Epidermal melanocyte (primary cell): ENCODE measurements around the gene FATE1.
"Not testable (repeated sequence)": the region's sequence is repeated elsewhere in the genome, so short reads cannot be mapped to it uniquely, and the experiment has no call there.

Experiments used
- DNase-seq: peaks from one replicate; pipeline ENCODE4 v3.0.0; 2011; ENCODE audit warnings: low spot score; ENCODE audit not compliant: insufficient read length

The FATE1 gene, protein sequence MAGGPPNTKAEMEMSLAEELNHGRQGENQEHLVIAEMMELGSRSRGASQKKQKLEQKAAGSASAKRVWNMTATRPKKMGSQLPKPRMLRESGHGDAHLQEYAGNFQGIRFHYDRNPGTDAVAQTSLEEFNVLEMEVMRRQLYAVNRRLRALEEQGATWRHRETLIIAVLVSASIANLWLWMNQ

DNA sequence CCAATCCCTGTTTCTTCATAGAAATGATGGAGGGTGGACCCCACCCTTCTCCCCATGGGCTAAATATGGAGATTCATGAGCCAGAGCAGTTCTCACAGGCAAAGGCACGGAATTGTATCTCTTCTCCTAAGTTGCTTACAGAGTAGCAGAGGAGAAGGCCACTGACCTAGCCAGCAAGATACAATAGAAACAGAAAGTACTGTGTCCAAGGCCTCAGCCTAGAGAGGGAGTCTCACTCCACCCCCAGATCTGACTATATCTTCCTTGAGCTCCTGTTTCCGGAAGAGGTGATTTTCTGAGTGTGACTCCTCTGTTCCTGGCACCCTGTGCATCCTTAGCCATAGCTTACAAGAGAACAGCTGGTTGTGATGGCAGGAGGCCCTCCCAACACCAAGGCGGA is at the start of gene FATE1:
Gene FATE1, plus strand, starts transcription at position 284 of the 400 bp plus-strand sequence. Its CDS starts 85 bp downstream, at position 369.
- DNase-seq = no peak

DNA sequence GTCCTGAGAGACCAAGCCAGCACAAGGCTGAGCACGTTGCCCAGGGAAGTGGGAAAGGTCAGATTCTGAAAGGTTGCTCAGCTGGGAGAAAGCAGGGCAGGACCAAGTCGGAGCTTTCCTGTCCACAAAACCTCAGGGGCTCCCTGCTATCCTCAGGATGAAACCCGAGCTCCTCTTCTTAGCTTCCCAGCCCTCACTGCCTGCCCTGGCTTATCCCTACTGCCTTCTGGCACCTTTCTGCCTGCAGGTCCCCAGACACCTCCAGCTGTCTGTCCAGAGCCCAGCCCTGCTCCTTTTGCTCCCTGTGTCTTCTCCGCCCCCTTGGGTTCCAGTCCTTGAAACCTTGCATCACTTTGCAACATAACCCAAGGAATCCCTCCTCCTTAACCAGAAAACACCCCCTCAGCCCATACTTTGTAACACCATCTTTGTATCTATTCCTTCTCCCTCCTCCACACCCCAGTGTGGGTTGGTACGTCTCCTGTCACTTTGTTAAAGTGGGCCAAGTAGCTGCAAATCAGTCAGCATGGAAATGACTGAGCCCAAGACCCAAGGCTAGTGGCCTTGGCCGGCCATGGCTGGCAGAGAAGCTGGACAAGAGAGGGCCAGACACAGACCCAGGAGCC is 40.6 kb upstream of the FATE1 start:
- DNase-seq = no peak

DNA sequence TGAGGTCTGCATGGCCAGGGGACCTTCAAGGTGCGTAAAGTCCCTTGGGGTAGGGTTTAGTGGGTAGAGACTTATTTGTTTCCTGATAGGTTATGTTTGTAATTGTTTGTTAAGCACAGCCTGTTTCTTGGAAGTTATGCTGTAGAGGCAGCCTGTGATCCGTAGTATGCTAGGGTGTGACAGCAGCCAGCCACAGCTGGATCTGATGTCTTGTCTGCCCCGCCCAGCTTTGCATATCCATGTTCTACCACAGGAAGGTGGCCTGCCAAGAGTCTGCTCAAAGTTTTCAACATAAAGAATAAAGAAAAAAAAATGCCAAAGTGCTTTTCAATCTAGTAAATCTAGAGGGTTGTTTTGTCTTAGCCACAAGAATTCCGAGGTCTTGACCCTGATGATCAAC is 39.6 kb upstream of the FATE1 start:
- DNase-seq = no peak

DNA sequence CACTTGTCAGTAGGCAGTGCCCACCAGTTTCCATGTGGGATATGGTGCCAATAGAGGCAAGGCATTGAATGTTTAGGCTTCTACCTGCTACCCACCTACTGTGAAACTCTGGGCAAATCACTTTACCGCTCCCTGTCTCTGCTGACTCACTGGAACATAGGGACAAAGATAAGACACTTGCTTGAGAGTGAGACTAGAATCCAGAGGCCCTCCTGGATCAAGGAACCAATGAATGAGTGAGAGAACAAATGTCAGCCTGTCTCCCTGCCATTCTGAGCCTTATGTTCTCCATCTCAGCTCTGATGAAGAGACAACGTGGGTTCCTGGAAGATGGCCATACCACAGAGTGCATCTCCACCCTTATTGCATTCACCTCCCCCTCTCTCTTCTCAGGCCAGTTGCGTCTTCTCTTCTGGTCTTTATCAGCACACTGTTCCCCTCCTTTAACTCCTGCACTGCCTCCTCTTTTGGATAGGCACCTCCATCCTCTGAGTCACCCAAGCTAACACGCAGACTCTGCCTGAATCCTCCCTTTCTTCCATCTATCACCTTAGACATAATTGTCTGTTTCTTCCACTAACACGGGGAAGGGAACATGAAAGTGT is 35.9 kb upstream of the FATE1 start:
- no peak for DNase-seq

DNA sequence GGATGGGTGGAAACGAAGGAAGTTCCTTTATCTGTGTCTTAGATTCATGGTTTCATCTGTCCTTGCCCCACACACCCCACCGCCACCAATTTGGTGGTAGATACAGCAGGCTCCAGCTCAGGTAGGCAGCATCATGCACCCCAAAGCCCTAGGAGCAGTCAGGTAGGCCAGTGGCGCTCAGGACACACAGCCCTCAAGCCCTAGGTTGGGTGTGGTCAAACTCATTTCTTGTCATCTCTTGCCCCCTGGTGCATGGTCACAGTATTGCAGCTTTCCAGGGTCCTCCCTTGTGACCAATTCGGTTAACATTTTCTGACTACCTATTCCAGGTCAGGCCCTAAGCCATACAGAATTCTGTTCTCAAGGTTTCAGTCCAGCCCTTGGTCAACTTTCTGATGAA is 35.0 kb upstream of the FATE1 start:
- no peak for DNase-seq

DNA sequence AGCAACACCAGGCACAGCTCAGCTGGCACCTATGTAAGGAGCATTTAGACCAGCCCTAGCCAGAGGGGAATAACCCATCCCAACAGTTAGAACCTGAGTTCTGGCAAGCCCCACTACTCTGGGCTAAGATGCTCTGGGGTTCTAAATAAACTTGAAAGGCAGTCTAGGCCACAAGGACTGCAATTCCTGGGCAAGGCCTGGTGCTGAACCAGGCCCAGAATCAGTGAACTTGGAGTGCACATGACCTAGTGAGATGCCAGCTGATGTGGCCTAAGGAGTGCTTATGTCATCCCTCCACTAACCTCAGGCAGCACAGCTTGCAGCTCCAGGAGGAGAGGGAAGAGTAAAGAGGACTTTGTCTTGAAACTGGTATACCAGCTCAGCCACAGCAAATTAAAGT is 28.2 kb upstream of the FATE1 start:
- no peak for DNase-seq

DNA sequence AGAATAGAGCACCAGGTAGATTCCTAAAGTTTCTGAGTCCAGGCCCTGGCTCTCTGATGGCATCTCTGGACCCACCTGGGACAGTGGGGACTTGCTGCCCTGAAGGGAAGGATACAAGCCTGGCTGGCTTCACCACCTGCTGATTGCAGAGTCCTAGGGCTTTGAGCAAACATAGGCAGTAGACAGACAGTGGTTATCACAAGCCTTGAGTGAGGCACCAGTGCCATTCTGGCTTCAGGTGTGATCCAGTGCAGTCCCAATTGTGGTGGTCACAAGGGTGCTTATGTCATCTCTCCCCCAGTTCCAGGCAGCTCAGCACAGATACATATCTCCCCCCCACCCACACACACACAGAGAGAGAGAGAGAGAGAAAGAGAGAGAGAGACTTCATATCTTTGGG is 27.1 kb upstream of the FATE1 start:
- DNase-seq = no peak

DNA sequence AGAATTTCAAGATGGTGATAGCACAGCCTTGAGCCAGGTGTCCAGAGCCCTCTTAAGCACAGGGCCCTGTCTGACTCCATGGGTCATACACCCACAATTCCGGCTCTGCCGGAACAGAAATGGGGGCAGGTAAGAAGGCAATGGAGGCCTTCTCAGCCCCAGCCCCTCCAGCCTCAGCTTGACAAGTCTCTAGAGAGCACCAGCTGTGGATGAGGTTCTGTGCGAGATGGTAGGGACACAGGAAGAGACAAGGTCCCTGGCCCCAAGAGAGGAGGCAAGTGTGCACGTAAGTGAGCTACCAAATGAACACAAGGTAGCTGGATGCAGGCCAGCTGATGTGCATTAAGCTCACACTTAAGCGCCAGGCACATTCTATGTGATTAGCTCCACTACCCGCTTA is 23.0 kb upstream of the FATE1 start:
- no peak for DNase-seq

DNA sequence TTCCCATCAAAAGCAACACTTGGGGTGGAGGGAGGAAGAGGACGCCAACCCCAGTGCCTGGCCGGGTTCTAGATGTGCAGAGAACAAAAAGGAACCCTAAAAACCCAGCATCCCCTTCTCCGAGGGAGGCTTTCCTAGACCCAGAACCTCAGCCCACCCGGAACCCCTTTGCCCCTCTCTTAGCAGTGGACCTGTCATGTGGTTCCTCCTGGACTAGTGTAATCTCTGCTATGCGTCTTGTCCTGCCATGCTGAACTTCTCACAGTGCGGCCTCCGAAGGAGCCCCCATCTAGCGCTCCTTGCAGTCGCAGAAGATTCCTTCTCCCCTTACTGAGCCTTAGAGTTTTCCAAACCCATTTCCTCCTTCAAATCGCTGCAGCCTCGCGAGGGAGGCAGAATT is 21.7 kb upstream of the FATE1 start:
- DNase-seq = no peak

DNA sequence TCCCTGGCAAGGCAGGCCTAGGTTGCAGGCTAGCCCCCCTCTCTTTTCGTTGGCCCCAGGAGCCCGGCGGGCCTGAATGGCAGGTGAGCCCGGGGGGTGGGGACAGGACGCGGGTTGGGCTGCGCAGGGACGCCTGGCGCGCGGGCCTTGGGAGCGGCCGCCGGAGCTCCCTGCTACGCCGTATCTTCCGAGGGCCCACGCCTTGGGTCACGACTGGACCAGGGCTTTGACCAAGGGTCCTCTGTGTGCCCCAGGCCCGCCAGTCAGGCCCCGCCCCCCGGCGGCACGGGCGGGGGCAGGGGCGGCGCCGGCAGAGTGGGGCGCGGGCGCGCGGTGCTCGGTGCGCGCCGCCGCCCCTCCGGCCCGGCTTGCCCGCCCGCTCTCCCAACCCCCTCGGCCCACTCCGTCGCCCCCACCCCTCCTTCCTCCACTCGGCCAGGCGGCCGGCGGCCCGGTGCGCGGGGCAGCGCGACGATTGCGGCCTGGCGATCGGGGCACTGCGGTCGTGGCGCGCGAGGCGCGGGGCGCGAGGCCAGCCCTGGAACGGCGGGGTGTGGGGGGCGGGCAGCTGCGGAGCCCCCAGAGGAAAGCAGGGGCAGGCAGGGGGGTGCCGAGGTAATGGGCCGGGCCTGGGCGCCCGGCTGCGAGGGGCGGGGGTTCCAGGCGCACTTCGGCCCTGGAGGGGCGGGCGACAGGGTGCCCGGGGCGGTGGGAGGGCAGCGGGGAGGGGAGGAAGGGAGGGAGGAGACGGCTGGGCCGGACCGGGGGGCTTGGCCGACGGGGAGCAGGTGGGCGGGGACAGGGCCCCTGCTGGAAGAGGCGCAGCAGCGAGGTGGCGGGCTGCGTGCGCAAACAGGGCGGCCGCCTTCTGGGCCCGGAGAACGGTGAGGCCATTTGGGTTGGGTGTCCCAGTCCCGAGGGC is 20.9 kb upstream of the FATE1 start, which contains the start of gene PRRG3:
Gene PRRG3, plus strand, starts transcription at position 798 of the 922 bp plus-strand sequence. CDS start 3,357 bp downstream, outside the sequence.
- DNase-seq = no peak

DNA sequence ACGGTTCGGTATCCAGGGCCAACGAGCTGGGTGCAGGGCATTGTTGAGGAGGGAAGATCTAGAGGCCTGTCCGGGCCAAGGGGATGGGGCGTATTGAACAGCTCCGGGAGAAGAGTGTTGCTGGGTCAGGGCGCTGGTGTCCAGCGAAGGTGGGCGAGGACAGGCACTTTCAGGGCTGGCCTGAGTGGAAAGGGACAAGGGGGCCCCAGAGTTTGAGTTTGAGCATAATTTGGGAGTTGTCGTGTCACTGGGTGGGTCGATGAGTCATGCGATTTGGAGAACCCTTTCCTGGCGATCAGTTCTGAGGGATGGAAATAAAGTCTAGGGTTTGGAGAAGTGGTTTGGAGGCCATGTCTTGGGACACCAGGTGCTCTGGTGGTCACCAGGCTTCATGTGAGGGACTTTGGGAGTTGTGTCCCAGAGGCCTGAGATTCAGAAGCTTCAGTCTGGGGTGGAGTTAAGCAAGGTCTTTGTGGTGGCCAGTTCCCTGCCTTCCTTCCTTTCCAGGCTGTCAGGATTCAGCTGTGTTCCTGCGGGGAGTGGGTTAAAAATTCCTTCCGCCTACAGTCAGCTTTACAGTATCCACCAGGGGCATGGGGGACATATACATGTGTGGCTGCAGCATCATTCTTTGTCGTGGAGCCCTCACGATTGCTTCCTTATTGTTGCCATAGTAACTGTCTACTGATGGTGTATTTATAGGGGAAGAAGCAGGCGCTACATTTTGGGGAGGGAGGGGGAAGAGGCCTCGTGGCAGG is 20.1 kb upstream of the FATE1 start:
- DNase-seq = no peak

DNA sequence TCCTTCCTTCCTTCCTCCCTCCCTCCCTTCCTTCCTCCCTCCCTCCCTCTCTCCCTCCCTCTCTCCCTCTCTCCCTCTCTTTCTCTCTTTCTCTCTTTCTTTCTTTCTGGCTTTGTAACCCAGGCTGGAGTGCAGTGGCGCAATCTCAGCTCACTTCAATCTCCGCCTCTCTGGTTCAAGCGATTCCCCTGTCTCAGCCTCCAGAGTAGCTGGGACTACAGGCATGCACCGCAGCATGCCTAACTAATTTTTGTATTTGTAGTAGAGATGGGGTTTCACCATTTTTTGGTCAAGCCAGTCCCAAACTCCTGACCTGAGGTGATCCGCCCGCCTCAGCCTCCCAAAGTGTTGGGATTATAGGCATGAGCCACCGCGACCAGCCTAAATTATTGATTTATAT is 18.8 kb upstream of the FATE1 start:
- DNase-seq = not testable (repeated sequence)

DNA sequence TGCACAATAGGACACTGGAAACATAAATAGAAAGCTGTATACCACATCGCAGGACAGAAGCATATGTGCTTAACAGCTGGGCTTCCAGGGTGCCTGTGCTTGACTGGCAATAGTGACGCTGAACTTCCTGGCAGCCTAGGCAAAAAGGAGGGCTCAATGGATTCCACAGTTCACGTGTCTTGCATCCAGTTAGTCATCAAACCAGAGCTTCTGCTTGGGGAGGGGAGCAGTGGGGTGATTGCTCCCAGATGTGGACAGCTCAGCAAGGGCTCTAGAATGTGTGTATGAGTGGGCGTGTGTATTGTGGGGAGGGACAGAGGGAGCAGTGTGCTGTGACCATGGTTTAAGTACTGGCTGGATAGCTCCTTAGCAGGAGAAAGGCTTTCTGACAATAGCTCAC is 18.3 kb upstream of the FATE1 start:
- no peak for DNase-seq

DNA sequence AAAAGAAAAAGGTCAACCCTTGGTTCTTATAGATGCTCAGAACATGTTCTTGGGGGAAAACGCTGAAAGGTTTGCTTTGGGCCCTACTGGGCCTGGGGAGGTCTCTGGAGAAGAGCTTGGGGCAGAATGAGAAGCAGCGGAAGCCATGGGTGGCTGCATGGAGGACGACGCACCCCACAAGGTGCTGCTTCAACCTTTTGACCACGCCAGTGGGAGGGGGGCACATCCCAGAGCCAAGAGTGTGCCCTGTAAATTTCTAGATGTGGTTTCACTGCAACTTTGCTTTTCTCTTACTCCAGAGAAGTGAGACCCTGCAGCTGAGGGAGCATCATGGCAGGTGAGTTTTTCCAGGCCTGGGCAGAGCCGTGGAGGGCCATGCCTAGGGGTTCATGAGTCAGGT is 17.4 kb upstream of the FATE1 start:
- DNase-seq = no peak

DNA sequence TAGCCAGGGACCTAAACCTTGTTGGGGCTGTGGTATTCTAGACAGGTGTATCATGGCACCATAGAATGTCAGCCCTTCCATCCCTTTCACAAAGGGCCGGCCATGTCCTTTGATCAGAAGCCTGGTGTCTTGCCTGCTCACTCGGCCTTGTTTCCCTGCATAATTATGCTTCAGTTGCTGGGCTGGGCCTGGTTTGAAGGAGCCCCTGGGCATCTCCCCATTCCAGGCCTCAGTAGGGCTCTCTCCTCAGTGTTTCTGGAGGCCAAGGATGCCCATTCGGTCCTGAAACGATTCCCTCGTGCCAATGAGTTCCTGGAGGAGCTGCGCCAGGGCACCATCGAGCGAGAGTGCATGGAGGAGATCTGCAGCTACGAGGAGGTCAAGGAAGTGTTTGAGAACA is 16.1 kb upstream of the FATE1 start:
- no peak for DNase-seq

DNA sequence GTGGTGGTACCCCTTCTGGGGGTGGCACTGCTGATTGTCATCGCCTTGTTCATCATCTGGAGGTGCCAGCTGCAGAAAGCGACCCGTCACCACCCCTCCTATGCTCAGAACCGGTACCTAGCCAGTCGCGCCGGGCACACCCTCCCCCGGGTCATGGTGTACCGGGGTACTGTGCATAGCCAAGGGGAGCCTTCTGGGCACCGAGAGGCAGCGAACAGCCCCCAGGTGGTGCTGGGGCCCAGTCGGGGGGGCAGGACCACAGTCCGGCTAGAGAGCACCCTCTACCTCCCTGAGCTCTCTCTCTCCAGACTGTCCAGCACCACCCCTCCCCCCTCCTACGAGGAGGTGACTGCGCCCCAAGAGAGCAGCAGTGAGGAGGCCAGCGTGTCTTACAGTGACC is 15.3 kb upstream of the FATE1 start:
- no peak for DNase-seq

DNA sequence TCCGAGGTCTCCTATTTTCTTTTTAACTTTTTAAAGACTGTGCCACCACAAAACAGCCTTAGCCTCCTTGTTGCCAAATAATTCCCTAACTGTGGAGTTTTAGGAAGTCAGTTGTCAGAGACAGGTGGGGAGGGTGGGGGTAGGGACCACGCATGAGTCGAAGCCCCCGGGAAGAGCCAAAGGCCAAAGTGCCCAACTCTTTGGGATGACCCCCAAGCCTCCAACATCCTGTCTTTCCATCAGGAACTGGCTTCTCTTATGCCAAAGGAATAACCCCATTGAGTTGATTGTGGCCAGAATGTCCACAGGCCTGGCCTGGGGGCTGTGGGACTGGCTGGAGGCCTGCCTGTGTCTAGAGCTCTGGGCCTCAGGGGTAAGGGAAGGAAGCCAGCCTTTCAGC is 14.8 kb upstream of the FATE1 start:
- no peak for DNase-seq

DNA sequence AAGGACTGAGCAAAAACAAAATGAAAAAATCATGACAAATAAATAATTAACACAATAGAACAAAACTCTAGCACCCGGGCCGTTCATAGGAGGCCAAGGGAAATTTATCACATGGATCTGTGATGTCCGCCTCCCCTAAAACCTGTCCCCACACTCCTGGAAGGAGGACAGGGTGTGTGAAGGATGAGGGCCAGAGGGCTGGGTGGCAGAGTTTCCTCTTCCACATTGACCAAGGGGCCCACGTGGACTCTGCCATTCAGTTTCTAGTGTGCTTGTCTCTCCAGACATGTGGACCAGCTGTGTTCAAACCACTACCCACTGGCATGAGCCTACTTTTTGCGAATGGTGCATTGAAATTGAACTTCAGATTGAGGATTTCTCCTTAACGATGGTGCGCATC is 14.3 kb upstream of the FATE1 start:
- no peak for DNase-seq

DNA sequence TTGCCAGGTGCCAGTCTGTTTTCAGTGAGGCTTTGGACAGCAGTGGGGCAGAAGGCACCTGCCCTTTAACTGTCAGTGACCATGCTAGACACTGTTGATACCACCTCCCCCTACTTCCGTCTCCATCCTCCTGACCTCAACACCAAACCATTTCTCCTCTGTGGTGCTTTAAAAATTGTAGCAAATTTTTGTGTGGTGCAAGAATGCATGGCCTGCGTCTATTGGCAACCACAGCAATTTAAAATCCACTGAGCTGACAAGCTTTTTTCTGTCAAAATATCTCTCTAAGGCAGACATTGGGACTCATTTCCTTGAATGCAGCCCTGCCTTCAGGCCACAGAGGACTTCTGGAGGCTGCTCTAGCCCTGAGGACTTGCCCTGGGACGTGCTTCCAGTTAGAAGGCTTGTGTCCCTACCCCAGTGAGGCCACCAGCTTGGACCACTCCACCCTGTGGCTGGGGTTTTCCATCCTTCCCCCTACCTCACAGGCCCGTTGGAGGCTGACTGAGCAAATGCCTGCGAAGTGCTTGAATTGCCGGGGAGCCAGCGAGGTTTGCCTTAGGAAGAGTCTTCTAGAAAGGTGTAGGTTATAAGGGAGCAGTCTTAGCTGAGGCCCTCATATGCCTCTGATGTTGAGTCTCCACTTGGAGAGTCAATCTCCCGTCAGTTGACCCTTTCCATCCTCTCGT is 13.7 kb upstream of the FATE1 start:
- DNase-seq = no peak

DNA sequence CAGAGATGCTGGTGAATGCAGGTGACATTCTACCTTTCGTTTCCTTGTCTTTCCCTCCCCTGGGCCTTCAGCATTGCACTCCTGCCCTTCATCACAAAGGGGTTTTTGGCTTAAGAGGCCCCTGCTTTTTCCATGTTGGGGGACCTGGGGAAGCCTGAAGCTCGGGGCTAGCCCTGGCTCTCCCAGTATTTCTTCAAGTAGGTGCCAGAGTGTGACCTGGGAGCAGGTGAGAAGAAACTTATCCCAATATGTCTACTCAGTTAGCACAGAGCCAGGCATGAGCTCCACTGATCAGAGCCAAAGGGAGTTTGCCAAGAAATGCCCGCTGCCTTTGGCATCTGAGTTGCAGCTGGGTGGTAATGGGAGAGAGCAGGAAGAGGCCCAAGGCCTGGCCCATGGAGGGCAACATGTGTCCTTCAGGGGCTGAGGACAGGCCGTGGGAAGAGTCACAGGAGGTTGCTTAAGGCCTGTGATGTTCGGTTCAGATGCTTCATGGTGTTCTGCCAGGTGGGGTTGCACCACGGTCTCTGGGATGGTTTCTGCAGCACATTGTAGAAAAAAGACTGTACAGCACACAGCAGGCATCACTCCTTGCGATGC is 13.0 kb upstream of the FATE1 start:
- DNase-seq = no peak
